ENCODE results near the gene CALN1.

Gene CALN1

DNA sequence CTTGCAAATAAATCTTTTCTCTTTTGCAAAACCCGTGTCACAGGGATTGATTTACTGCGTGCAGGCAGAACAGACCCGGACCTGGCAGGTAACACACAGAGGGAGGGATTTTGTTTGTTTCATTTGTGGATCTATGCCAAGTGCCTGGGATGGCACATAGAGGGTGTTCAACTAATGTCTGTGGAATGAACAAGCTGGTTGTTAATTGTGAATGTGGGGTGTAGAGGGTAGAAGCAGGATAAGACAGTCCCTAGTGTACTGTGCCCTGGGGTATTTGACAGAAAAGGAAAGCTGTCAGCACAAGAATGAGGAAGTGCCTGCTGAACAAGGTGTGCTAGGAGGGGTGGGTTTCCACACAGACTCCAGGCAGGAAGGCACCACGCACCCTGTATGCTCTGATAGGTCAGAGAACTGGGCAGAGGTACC lies 331.8 kb downstream of the CALN1 start:
- no peak for DNase-seq
- Histone ChIP-seq H3K27ac (ENCODE audit: low read length) (no peak overlapping the region), H3K9me2 (replicated peaks; ENCODE audit: insufficient read depth, low read length) (no peaks in the 10 kb centered on the region), H3K4me3 (ENCODE audit: low read length) (no peak overlapping the region), H3K79me2 (ENCODE audit: low read length) (no peaks in the 10 kb centered on the region), H3K36me3 (replicated peaks; ENCODE audit: insufficient read depth, low read length) (no peaks in the 10 kb centered on the region), H3K4me1 (ENCODE audit: low read length) (no peaks in the 10 kb centered on the region), H3K27me3 (replicated peaks; ENCODE audit: insufficient read depth, low read length) (no peaks in the 10 kb centered on the region), H4K20me1 (ENCODE audit: insufficient read depth, low read length) (no peaks in the 10 kb centered on the region), H3K9me3 (replicated peaks; ENCODE audit: insufficient read depth, low read length) (no peaks in the 10 kb centered on the region), H3K9ac (ENCODE audit: low read length) (no peak overlapping the region), H2AFZ (ENCODE audit: low read length) (no peak overlapping the region), H3K4me2 (ENCODE audit: low read depth, low read length) (no peak overlapping the region), H3F3A (ENCODE audit: insufficient read depth, low read length) (no peaks in the 10 kb centered on the region)
- TF ChIP-seq EZH2 (optimal IDR thresholded peaks at IDR 0.05; ENCODE audit: low read depth, low read length): no peak

DNA sequence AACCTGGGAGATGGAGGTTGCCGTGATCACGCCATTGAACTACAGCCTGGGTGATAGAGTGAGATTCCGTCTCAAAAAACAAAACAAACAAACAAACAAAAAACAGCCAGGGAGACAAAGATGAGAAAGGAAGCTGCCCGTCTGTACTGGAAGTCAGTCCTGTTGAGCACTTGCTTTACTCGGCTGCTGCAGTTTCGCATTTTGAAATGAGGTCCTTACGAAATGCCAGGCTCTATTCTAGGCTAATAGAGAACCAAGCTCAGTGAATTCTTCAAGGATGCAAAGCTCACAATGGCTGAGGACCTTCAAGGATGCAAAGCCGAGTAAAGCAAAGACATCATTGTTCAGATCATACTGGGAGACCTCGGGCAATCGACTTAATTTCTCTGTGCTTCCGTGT lies 333.3 kb downstream of the CALN1 start:
- no peaks in the 10 kb centered on the region for H3K9me3 ChIP-seq (replicated peaks; ENCODE audit: insufficient read depth, low read length)
- no peak overlapping the region for H3K4me2 ChIP-seq (ENCODE audit: low read depth, low read length)
- H4K20me1 ChIP-seq (ENCODE audit: insufficient read depth, low read length): no peaks in the 10 kb centered on the region
- H3F3A ChIP-seq (ENCODE audit: insufficient read depth, low read length): no peaks in the 10 kb centered on the region
- no peak for DNase-seq
- no peaks in the 10 kb centered on the region for H3K36me3 ChIP-seq (replicated peaks; ENCODE audit: insufficient read depth, low read length)
- H3K79me2 ChIP-seq (ENCODE audit: low read length): no peaks in the 10 kb centered on the region
- H3K27ac ChIP-seq (ENCODE audit: low read length): no peak overlapping the region
- no peak overlapping the region for H3K4me3 ChIP-seq (ENCODE audit: low read length)
- H2AFZ ChIP-seq (ENCODE audit: low read length): no peak overlapping the region
- no peaks in the 10 kb centered on the region for H3K27me3 ChIP-seq (replicated peaks; ENCODE audit: insufficient read depth, low read length)
- no peaks in the 10 kb centered on the region for H3K9me2 ChIP-seq (replicated peaks; ENCODE audit: insufficient read depth, low read length)
- no peak overlapping the region for H3K9ac ChIP-seq (ENCODE audit: low read length)
- TF ChIP-seq EZH2 (optimal IDR thresholded peaks at IDR 0.05; ENCODE audit: low read depth, low read length) (no peak), EZH2phosphoT487 (IDR thresholded peaks at IDR 0.05; ENCODE audit: low read length) (no peak)
- TF ChIP-seq, protein P1, sequence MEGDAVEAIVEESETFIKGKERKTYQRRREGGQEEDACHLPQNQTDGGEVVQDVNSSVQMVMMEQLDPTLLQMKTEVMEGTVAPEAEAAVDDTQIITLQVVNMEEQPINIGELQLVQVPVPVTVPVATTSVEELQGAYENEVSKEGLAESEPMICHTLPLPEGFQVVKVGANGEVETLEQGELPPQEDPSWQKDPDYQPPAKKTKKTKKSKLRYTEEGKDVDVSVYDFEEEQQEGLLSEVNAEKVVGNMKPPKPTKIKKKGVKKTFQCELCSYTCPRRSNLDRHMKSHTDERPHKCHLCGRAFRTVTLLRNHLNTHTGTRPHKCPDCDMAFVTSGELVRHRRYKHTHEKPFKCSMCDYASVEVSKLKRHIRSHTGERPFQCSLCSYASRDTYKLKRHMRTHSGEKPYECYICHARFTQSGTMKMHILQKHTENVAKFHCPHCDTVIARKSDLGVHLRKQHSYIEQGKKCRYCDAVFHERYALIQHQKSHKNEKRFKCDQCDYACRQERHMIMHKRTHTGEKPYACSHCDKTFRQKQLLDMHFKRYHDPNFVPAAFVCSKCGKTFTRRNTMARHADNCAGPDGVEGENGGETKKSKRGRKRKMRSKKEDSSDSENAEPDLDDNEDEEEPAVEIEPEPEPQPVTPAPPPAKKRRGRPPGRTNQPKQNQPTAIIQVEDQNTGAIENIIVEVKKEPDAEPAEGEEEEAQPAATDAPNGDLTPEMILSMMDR (IDR thresholded peaks at IDR 0.05; ENCODE audit: low read length): no peak
- no peaks in the 10 kb centered on the region for H3K4me1 ChIP-seq (ENCODE audit: low read length)

DNA sequence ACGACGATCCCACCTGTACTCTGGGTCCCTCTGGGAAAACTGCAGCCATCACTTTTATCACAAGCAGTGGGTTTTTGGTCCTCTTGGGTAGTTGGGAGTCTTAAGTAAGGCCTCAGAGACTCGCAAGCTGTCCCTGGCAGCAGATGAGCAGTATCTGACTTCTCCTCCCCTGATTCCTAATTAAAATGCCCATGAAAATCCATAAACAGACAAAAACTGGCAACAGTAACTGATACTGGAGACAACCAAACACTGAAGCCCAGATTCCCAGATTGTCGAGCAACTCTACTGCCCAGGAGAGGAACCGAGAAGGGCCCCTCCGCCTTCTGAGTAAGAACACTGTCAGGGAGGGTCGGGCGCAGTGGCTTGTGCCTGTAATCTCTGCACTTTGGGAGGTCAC lies 333.8 kb downstream of the CALN1 start:
- no peaks in the 10 kb centered on the region for H4K20me1 ChIP-seq (ENCODE audit: insufficient read depth, low read length)
- no peaks in the 10 kb centered on the region for H3K79me2 ChIP-seq (ENCODE audit: low read length)
- H3K27me3 ChIP-seq (replicated peaks; ENCODE audit: insufficient read depth, low read length): no peaks in the 10 kb centered on the region
- no peak for DNase-seq
- no peak overlapping the region for H3K9ac ChIP-seq (ENCODE audit: low read length)
- H3K4me1 ChIP-seq (ENCODE audit: low read length): no peaks in the 10 kb centered on the region
- no peak overlapping the region for H2AFZ ChIP-seq (ENCODE audit: low read length)
- no peaks in the 10 kb centered on the region for H3K9me2 ChIP-seq (replicated peaks; ENCODE audit: insufficient read depth, low read length)
- no peaks in the 10 kb centered on the region for H3F3A ChIP-seq (ENCODE audit: insufficient read depth, low read length)
- no peak for TF ChIP-seq EZH2phosphoT487 (IDR thresholded peaks at IDR 0.05; ENCODE audit: low read length)
- no peak for TF ChIP-seq EZH2 (optimal IDR thresholded peaks at IDR 0.05; ENCODE audit: low read depth, low read length)
- no peak overlapping the region for H3K27ac ChIP-seq (ENCODE audit: low read length)
- no peaks in the 10 kb centered on the region for H3K9me3 ChIP-seq (replicated peaks; ENCODE audit: insufficient read depth, low read length)
- H3K4me3 ChIP-seq (ENCODE audit: low read length): no peak overlapping the region
- H3K36me3 ChIP-seq (replicated peaks; ENCODE audit: insufficient read depth, low read length): no peaks in the 10 kb centered on the region
- no peak overlapping the region for H3K4me2 ChIP-seq (ENCODE audit: low read depth, low read length)

DNA sequence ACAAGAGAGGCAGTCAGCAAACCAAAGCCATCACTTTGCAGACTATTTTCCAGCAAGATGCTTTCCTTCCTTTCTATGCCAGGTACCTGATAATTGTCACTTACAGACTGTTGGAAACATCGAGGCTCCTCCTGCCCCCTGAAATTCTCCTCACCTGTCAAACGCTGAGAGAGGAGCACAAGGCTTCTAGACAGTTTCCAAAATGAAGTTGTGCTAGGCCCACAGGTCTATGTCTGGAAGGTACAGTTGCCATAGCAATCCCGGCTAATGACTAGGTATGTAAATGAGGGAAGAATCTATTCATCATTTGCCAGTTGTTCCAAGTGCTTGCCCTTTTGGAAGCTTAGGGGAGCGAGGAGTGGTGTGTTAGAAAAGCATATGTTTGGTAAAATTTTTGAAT lies 334.4 kb downstream of the CALN1 start:
- Histone ChIP-seq H4K20me1 (ENCODE audit: insufficient read depth, low read length) (no peaks in the 10 kb centered on the region), H3K4me3 (ENCODE audit: low read length) (no peak overlapping the region), H3K27ac (ENCODE audit: low read length) (no peak overlapping the region), H3K9ac (ENCODE audit: low read length) (no peak overlapping the region), H3K4me2 (ENCODE audit: low read depth, low read length) (no peak overlapping the region), H3F3A (ENCODE audit: insufficient read depth, low read length) (no peaks in the 10 kb centered on the region), H3K9me3 (replicated peaks; ENCODE audit: insufficient read depth, low read length) (no peaks in the 10 kb centered on the region), H3K9me2 (replicated peaks; ENCODE audit: insufficient read depth, low read length) (no peaks in the 10 kb centered on the region), H2AFZ (ENCODE audit: low read length) (no peak overlapping the region), H3K79me2 (ENCODE audit: low read length) (no peaks in the 10 kb centered on the region), H3K36me3 (replicated peaks; ENCODE audit: insufficient read depth, low read length) (no peaks in the 10 kb centered on the region), H3K27me3 (replicated peaks; ENCODE audit: insufficient read depth, low read length) (no peaks in the 10 kb centered on the region), H3K4me1 (ENCODE audit: low read length) (no peaks in the 10 kb centered on the region)
- DNase-seq: no peak
- TF ChIP-seq, protein P1 (IDR thresholded peaks at IDR 0.05; ENCODE audit: low read length): no peak
